GM12878 (cell line): ENCODE data around the gene SOBP. TPM values are rescaled to one million over a fixed set of nuclear protein-coding genes. Genes with fewer than 3 reads are reported as not detected.

ENCODE experiments used
- ATAC-seq: fragments of 200-7000 bp; cut with Tn5 transposase; 3 replicates; pipeline ENCODE4 v1.9.1; 2020; ENCODE audit warnings: mild to moderate bottlenecking, moderate library complexity
- BruUV-seq: library from RNA; stranded (reverse); fragments of 400-500 nt; replicated peaks from 2 replicates; lab custom pipeline; 2021; lab: Mats Ljungman, UMichigan
- CTCF ChIA-PET: fragments of 300-600 bp; sonication (Branson Sonifier 250); formaldehyde crosslinking; extraction: SDS; loops from one replicate; lab custom pipeline; 2021; ENCODE audit warnings: inconsistent platforms; lab: Yijun Ruan, JAX
- POLR2A ChIA-PET: fragments of 350-600 bp; formaldehyde crosslinking; extraction: SDS; loops from one replicate; lab custom pipeline; 2021; ENCODE audit warnings: inconsistent platforms; lab: Charles Lee
- RAD21 ChIA-PET: fragments of 300-600 bp; sonication (Branson Sonifier 250); formaldehyde crosslinking; loops from one replicate; lab custom pipeline; 2023; ENCODE audit warnings: antibody characterized with exemption; ENCODE audit not compliant: unreplicated experiment; lab: Charles Lee
- SMC1A ChIA-PET: fragments of 300-600 bp; sonication (Branson Sonifier 250); formaldehyde crosslinking; loops from one replicate; lab custom pipeline; 2023; ENCODE audit not compliant: unreplicated experiment, uncharacterized antibody; lab: Charles Lee
- DNase-seq: peaks from one replicate; pipeline ENCODE4 v3.0.0-alpha.2; 2011; ENCODE audit warnings: low read depth, low spot score
- FAIRE-seq: peaks from 3 replicates; lab custom pipeline; 2011; peaks lifted over from hg19 to GRCh38; lab: Jason Lieb, UNC
- H2AFZ ChIP-seq: 2 replicates; pipeline ENCODE4 v1.6.0; 2011; ENCODE audit warnings: low read depth, low read length, control low read depth; ENCODE audit not compliant: control insufficient read depth
- H3K27ac ChIP-seq: 2 replicates; pipeline ENCODE4 v1.5.1; 2011; ENCODE audit warnings: control low read depth; ENCODE audit not compliant: control insufficient read depth, insufficient read depth
- H3K27me3 ChIP-seq, 2 experiments: replicated peaks in 1 of 2; 2 replicates each; pipeline versions ENCODE4 v1.6.0 to v1.6.1; 2011; ENCODE audit warnings: low read length in 1 of 2; ENCODE audit not compliant: control insufficient read depth in 2 of 2, insufficient read depth in 2 of 2
- H3K36me3 ChIP-seq, 2 experiments: 2 replicates each; pipeline ENCODE4 v1.5.1; 2011; ENCODE audit warnings: low read length in 1 of 2; ENCODE audit not compliant: control insufficient read depth in 2 of 2, insufficient read depth in 2 of 2
- H3K4me1 ChIP-seq: 2 replicates; pipeline ENCODE4 v1.6.1; 2011; ENCODE audit warnings: mild to moderate bottlenecking, low read length, moderate library complexity, mixed read lengths; ENCODE audit not compliant: control insufficient read depth, insufficient read depth
- H3K4me2 ChIP-seq: 2 replicates; pipeline ENCODE4 v1.6.0; 2011; ENCODE audit warnings: control low read depth; ENCODE audit not compliant: control insufficient read depth, insufficient read depth
- H3K4me3 ChIP-seq: fragments of 200-600 bp; sonication (generic); 2 replicates; pipeline ENCODE4 v1.5.1; 2016
- H3K79me2 ChIP-seq: 2 replicates; pipeline ENCODE4 v1.6.0; 2011; ENCODE audit warnings: low read length; ENCODE audit not compliant: control insufficient read depth, insufficient read depth
- H3K9ac ChIP-seq: 2 replicates; pipeline ENCODE4 v1.8.0; 2011; ENCODE audit warnings: low read length, control low read depth, mixed read lengths; ENCODE audit not compliant: control insufficient read depth, insufficient read depth
- H3K9me3 ChIP-seq: replicated peaks from 3 replicates; pipeline ENCODE4 v1.5.1; 2011; ENCODE audit warnings: mild to moderate bottlenecking, low read length; ENCODE audit not compliant: control insufficient read depth, insufficient read depth
- H4K20me1 ChIP-seq: 2 replicates; pipeline ENCODE4 v1.6.0; 2011; ENCODE audit not compliant: control insufficient read depth, insufficient read depth
- ATF7 ChIP-seq: fragments of 450-650 bp; IDR thresholded peaks from 2 replicates; pipeline ENCODE4 v1.6.1; 2016; ENCODE audit warnings: low read depth, mild to moderate bottlenecking
- MXI1 ChIP-seq: fragments of 150-350 bp; IDR thresholded peaks from 2 replicates; pipeline ENCODE4 v1.6.1; 2011; ENCODE audit warnings: low read depth, mild to moderate bottlenecking, inconsistent platforms, low read length, improper control_type of control experiment
- RBBP5 ChIP-seq: fragments of 200-600 bp; sonication (generic); conservative IDR thresholded peaks from 2 replicates; pipeline ENCODE4 v1.6.1; 2016
- RELA ChIP-seq: fragments of 450-650 bp; IDR thresholded peaks from 2 replicates; pipeline ENCODE4 v1.8.0; 2014; ENCODE audit warnings: borderline replicate concordance; ENCODE audit not compliant: partially characterized antibody
- SREBF2 ChIP-seq: IDR thresholded peaks from 2 replicates; pipeline ENCODE4 v1.6.1; 2012; ENCODE audit warnings: mild to moderate bottlenecking, low read length
- TBL1XR1 ChIP-seq: IDR thresholded peaks from 2 replicates; pipeline ENCODE4 v1.6.1; 2012; ENCODE audit warnings: low read depth, low read length, improper control_type of control experiment
- ZBED1 ChIP-seq: IDR thresholded peaks from 2 replicates; pipeline ENCODE4 v1.6.1; 2016; ENCODE audit warnings: borderline replicate concordance
- ZNF384 ChIP-seq: IDR thresholded peaks from 2 replicates; pipeline ENCODE4 v1.6.1; 2012; ENCODE audit warnings: low read depth, mild to moderate bottlenecking, low read length, improper control_type of control experiment, borderline replicate concordance
- WGBS: methylation state at CpG from one replicate; pipeline ENCODE4 v1.1.6; 2016; ENCODE audit warnings: low lambda C conversion rate; ENCODE audit not compliant: insufficient replicate concordance, insufficient coverage; ENCODE audit errors: missing lambda C conversion rate; 5-methylcytosine and 5-hydroxymethylcytosine counted together
- in situ Hi-C: fragments of 300-500 bp; cut with MboI; formaldehyde crosslinking; loops from 9 replicates; pipeline ENCODE4 v1.14.3; 2018; ENCODE audit warnings: mixed read lengths
- intact Hi-C: fragments of 100-400 bp; cut with micrococcal nuclease; formaldehyde crosslinking; loops from one replicate; pipeline ENCODE4 v1.14.2; 2022; ENCODE audit not compliant: unreplicated experiment
- polyA plus RNA-seq, 11 experiments: library from polyadenylated mRNA; depleted of rRNA in 4 of 11; unstranded in 6 of 11; stranded (reverse) in 5 of 11; fragments of >200 nt; fragmentation: Nextera tagmentation in 4 of 11; fragmentation: Illumina TruSeq in 1 of 11; extraction: Ambion mirVana in 4 of 11; extraction: Trizol in 1 of 11; gene quantifications; 1 replicate in 1 of 11; 2 replicates in 10 of 11; pipeline versions ENCODE4 v1.2.1 to v1.2.3, GENCODE V29; 2011 to 2016; ENCODE audit warnings: inconsistent platforms in 2 of 11, missing spikeins in 2 of 11, low read depth in 1 of 11
- total RNA-seq, 4 experiments: library from RNA; depleted of rRNA in 3 of 4; stranded (reverse); fragments of >200 nt in 3 of 4; fragmentation: Illumina TruSeq in 1 of 4; extraction: Trizol in 1 of 4; gene quantifications; 2 replicates each; pipeline versions ENCODE4 v1.2.1 to v1.2.3, GENCODE V29; 2013 to 2021
- TF ChIP-seq, protein P1 (sequence below): fragments of 450-650 bp; IDR thresholded peaks from 2 replicates; pipeline ENCODE4 v1.6.1; 2018; ENCODE audit warnings: mild to moderate bottlenecking, low read depth, moderate library complexity; ENCODE audit not compliant: partially characterized antibody
- TF ChIP-seq, protein P2 (sequence below): fragments of 450-650 bp; formaldehyde crosslinking; IDR thresholded peaks from 2 replicates; pipeline ENCODE4 v1.4.0; 2022; ENCODE audit warnings: mild to moderate bottlenecking, moderate library complexity
- TF ChIP-seq, protein P3 (sequence below): IDR thresholded peaks from 2 replicates; pipeline ENCODE4 v1.6.1; 2011; ENCODE audit warnings: borderline replicate concordance, low read depth, mild to moderate bottlenecking, moderate library complexity, mixed read lengths, low read length; ENCODE audit not compliant: insufficient read depth; ENCODE audit errors: extremely low read length

SOBP gene
- total and polyA plus RNA-seq, 10 of the 15 experiments (the other 5 are each of a cell fraction or from before 2014, with no cell fraction given), result 0.49 to 1.9 (median 0.78) TPM

DNA sequence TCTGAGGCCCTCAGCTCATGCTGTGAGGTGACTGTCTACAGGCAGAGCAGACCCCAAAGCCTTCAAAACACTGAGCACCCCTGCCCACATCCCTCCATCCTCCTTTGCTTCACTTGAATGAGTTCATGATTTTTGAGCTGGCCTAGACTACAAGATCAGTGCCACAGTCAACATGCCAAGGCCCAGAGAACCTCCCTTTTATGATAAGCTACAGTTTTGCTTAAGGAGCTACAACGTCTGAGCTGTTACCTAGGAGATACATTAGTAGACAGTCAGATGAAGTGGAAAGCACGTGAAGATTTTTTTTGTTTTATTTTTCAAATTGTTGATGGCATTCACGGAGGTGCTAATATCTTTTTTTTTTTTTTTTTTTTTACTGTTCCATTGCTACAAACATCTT, 139.0 kb downstream of the SOBP start:
- H2AFZ ChIP-seq, result no peak overlapping the region
- no peak overlapping the region for H3K27ac ChIP-seq
- no peaks in the 10 kb centered on the region for H3K9me3 ChIP-seq
- no peaks in the 10 kb centered on the region for H4K20me1 ChIP-seq
- BruUV-seq, result no TSS peak
- SMC1A ChIA-PET, result interaction anchor here (0.7 to 1.2 kb wide), 2 partner anchors 14 to 43 kb away, joined by 3 read pairs; no protein-coding TSS in a partner anchor
- H3K4me1 ChIP-seq, result no peaks in the 10 kb centered on the region
- no peak overlapping the region for H3K4me2 ChIP-seq
- DNase-seq, result no peak
- POLR2A ChIA-PET, result no interaction called here
- no peaks in the 10 kb centered on the region for H3K79me2 ChIP-seq
- peaks cover 0 to 7% of the 10 kb centered on the region in 2 experiments; a peak in 2 of 4 replicates for H3K27me3 ChIP-seq
- RAD21 ChIA-PET, result interaction anchor here (1.2 kb wide), 1 partner anchor 29 kb away, joined by 3 read pairs; no protein-coding TSS in a partner anchor
- 56% methylated on average over 3 of the region's 3 CpGs for WGBS
- CTCF ChIA-PET, result interaction anchor here (0.6 to 2.1 kb wide), 2 partner anchors 46 to 502 kb away, joined by 3 to 6 read pairs; no protein-coding TSS in a partner anchor
- H3K9ac ChIP-seq, result no peak overlapping the region
- TF ChIP-seq RBBP5, result no peak
- no peak for TF ChIP-seq ZBED1
- TF ChIP-seq, protein P1, sequence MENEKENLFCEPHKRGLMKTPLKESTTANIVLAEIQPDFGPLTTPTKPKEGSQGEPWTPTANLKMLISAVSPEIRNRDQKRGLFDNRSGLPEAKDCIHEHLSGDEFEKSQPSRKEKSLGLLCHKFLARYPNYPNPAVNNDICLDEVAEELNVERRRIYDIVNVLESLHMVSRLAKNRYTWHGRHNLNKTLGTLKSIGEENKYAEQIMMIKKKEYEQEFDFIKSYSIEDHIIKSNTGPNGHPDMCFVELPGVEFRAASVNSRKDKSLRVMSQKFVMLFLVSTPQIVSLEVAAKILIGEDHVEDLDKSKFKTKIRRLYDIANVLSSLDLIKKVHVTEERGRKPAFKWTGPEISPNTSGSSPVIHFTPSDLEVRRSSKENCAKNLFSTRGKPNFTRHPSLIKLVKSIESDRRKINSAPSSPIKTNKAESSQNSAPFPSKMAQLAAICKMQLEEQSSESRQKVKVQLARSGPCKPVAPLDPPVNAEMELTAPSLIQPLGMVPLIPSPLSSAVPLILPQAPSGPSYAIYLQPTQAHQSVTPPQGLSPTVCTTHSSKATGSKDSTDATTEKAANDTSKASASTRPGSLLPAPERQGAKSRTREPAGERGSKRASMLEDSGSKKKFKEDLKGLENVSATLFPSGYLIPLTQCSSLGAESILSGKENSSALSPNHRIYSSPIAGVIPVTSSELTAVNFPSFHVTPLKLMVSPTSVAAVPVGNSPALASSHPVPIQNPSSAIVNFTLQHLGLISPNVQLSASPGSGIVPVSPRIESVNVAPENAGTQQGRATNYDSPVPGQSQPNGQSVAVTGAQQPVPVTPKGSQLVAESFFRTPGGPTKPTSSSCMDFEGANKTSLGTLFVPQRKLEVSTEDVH, result no peak
- no peak for TF ChIP-seq RELA
- TF ChIP-seq SREBF2, result no peak
- TF ChIP-seq TBL1XR1, result no peak
- TF ChIP-seq, protein P2, sequence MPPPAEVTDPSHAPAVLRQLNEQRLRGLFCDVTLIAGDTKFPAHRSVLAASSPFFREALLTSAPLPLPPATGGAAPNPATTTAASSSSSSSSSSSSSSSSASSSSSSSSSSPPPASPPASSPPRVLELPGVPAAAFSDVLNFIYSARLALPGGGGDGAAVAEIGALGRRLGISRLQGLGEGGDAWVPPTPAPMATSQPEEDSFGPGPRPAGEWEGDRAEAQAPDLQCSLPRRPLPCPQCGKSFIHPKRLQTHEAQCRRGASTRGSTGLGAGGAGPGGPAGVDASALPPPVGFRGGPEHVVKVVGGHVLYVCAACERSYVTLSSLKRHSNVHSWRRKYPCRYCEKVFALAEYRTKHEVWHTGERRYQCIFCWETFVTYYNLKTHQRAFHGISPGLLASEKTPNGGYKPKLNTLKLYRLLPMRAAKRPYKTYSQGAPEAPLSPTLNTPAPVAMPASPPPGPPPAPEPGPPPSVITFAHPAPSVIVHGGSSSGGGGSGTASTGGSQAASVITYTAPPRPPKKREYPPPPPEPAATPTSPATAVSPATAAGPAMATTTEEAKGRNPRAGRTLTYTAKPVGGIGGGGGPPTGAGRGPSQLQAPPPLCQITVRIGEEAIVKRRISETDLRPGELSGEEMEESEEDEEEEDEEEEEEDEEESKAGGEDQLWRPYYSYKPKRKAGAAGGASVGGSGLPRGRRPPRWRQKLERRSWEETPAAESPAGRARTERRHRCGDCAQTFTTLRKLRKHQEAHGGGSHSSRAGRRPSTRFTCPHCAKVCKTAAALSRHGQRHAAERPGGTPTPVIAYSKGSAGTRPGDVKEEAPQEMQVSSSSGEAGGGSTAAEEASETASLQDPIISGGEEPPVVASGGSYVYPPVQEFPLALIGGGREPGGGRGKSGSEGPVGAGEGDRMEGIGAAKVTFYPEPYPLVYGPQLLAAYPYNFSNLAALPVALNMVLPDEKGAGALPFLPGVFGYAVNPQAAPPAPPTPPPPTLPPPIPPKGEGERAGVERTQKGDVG (CRISPR knock-in tag), result no peak
- no peak for TF ChIP-seq ZNF384
- TF ChIP-seq, protein P3, sequence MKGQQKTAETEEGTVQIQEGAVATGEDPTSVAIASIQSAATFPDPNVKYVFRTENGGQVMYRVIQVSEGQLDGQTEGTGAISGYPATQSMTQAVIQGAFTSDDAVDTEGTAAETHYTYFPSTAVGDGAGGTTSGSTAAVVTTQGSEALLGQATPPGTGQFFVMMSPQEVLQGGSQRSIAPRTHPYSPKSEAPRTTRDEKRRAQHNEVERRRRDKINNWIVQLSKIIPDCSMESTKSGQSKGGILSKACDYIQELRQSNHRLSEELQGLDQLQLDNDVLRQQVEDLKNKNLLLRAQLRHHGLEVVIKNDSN, result no peak
- TF ChIP-seq MXI1, result no peak
- no peak for TF ChIP-seq ATF7
- H3K36me3 ChIP-seq, result no peaks in the 10 kb centered on the region
- H3K4me3 ChIP-seq, result no peak overlapping the region
- in situ Hi-C loops, result no loop called here
- intact Hi-C loops, result no loop called here
- ATAC-seq, result no peak
- FAIRE-seq, result no peak
